Subcutaneous abdominal adipose tissue (tissue), 5 donors: Measurements from ENCODE around the gene RIN1.

Experiments used
- H3K27ac ChIP-seq: one replicate; pipeline ENCODE4 v1.7.0; 2013; ENCODE audit warnings: low read depth, mild to moderate bottlenecking, inconsistent platforms, low read length, moderate library complexity
- H3K27me3 ChIP-seq, 5 donors: one replicate each; pipeline ENCODE4 v1.7.0; 2013; ENCODE audit warnings: low read length in 5 of 5, inconsistent platforms in 1 of 5; ENCODE audit not compliant: control insufficient read depth in 5 of 5, insufficient read depth in 4 of 5
- H3K36me3 ChIP-seq, 5 donors: one replicate each; pipeline ENCODE4 v1.7.0; 2013; ENCODE audit warnings: low read length in 5 of 5; ENCODE audit not compliant: control insufficient read depth in 5 of 5, insufficient read depth in 5 of 5
- H3K4me1 ChIP-seq, 5 donors: one replicate each; pipeline ENCODE4 v1.7.0; 2013; ENCODE audit warnings: low read length in 5 of 5, mild to moderate bottlenecking in 3 of 5, moderate library complexity in 1 of 5; ENCODE audit not compliant: control insufficient read depth in 5 of 5, insufficient read depth in 5 of 5
- H3K4me3 ChIP-seq, 5 donors: one replicate each; pipeline ENCODE4 v1.7.0; 2013; ENCODE audit warnings: low read length in 5 of 5, low read depth in 1 of 5
- H3K9ac ChIP-seq, 5 donors: one replicate each; pipeline ENCODE4 v1.7.0; 2013; ENCODE audit warnings: low read length in 5 of 5, mild to moderate bottlenecking in 4 of 5, moderate library complexity in 3 of 5
- H3K9me3 ChIP-seq, 5 donors: one replicate each; pipeline ENCODE4 v1.7.0; 2013; ENCODE audit warnings: low read length in 5 of 5; ENCODE audit not compliant: control insufficient read depth in 5 of 5
- donor health status: healthy.
- donor health status: healthy.
- donor health status: healthy.
- donor health status: healthy.
- donor health status: healthy.

Gene RIN1

GRCh38 chr11:66367561-66368312 is 31.5 kb upstream of the RIN1 start:
- no peak overlapping the region for H3K27ac ChIP-seq
- H3K4me3 ChIP-seq = no peak overlapping the region
- H3K9me3 ChIP-seq = no peaks in the 10 kb centered on the region
- peaks cover 0 to 2% (median 0%) of the 10 kb centered on the region in 5 donors for H3K36me3 ChIP-seq
- H3K27me3 ChIP-seq = peaks cover 0 to 2% (median 0%) of the 10 kb centered on the region in 5 donors
- H3K9ac ChIP-seq = no peak overlapping the region
- H3K4me1 ChIP-seq = peaks cover 4 to 40% (median 35%) of the 10 kb centered on the region in 5 donors

- Histone ChIP-seq H3K27me3 (no peaks in the 10 kb centered on the region), H3K36me3 (peaks cover 0 to 5% (median 0%) of the 10 kb centered on the region in 5 donors), H3K9ac (no peak overlapping the region), H3K4me1 (peaks cover 4 to 32% (median 29%) of the 10 kb centered on the region in 5 donors), H3K9me3 (no peaks in the 10 kb centered on the region), H3K4me3 (no peak overlapping the region), H3K27ac (no peak overlapping the region)
These were observed 30.7 kb upstream of the RIN1 start for GRCh38 chr11:66366844-66367477.

GRCh38 chr11:66365711-66366619 is 29.7 kb upstream of the RIN1 start:
- no peak overlapping the region for H3K4me3 ChIP-seq
- peaks cover 0 to 5% (median 0%) of the 10 kb centered on the region in 5 donors for H3K36me3 ChIP-seq
- H3K27ac ChIP-seq = no peak overlapping the region
- H3K9ac ChIP-seq = no peak overlapping the region
- no peaks in the 10 kb centered on the region for H3K27me3 ChIP-seq
- H3K4me1 ChIP-seq = peaks cover 4 to 23% (median 19%) of the 10 kb centered on the region in 5 donors
- no peaks in the 10 kb centered on the region for H3K9me3 ChIP-seq

- Histone ChIP-seq H3K4me1 (peaks cover 4 to 19% (median 13%) of the 10 kb centered on the region in 5 donors), H3K27ac (no peak overlapping the region), H3K9me3 (no peaks in the 10 kb centered on the region), H3K36me3 (peaks cover 0 to 5% (median 0%) of the 10 kb centered on the region in 5 donors), H3K4me3 (no peak overlapping the region), H3K9ac (no peak overlapping the region), H3K27me3 (no peaks in the 10 kb centered on the region)
These were observed 28.9 kb upstream of the RIN1 start for GRCh38 chr11:66365166-66365565.

- Histone ChIP-seq H3K27me3 (no peaks in the 10 kb centered on the region), H3K4me1 (peaks cover 0 to 13% (median 4%) of the 10 kb centered on the region in 5 donors), H3K4me3 (no peak overlapping the region), H3K27ac (no peak overlapping the region), H3K9me3 (no peaks in the 10 kb centered on the region), H3K9ac (no peak overlapping the region), H3K36me3 (peaks cover 0 to 5% (median 0%) of the 10 kb centered on the region in 5 donors)
These were observed 27.7 kb upstream of the RIN1 start for GRCh38 chr11:66363805-66364535.

GRCh38 chr11:66363187-66363601 is 27.0 kb upstream of the RIN1 start:
- H3K27me3 ChIP-seq = no peaks in the 10 kb centered on the region
- H3K4me3 ChIP-seq = no peak overlapping the region
- peaks cover 0 to 13% (median 0%) of the 10 kb centered on the region in 5 donors for H3K4me1 ChIP-seq
- no peak overlapping the region for H3K27ac ChIP-seq
- H3K9me3 ChIP-seq = no peaks in the 10 kb centered on the region
- peaks cover 0 to 5% (median 0%) of the 10 kb centered on the region in 5 donors for H3K36me3 ChIP-seq
- H3K9ac ChIP-seq = peak overlapping the region in 1 of 5 donors; percentile 2

DNA sequence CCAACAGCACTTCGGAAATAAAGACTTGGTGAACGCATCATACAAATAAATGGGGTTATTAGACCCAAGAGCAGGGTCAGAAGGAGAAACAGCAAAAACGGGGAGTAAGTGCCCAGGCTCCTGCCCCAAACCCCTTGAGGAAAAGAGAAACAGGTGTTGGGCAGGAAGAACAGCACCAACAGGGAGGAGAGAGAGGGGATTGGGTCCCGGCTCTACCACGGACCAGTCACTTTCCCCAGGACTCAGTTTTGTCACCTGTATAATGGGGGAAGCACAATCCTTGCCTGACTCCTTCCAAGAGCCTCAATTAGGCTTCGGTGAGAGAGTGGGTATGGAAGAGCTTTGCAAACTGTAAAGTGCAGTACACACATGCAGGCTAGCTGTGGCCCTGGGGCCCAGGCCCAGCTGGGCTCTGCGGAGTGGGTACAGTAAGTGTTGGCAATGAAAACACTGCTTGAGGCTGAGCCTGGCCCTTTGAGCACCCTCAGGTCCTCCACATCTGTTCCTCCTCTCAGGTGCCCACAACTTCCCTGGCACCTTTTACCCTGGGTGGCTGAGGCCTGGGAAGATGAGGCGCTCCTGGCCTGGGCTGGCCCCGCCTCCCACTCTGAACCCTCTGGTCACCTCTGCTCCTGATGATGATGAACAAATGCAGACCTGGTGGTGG is 26.4 kb upstream of the RIN1 start:
- no peaks in the 10 kb centered on the region for H3K9me3 ChIP-seq

DNA sequence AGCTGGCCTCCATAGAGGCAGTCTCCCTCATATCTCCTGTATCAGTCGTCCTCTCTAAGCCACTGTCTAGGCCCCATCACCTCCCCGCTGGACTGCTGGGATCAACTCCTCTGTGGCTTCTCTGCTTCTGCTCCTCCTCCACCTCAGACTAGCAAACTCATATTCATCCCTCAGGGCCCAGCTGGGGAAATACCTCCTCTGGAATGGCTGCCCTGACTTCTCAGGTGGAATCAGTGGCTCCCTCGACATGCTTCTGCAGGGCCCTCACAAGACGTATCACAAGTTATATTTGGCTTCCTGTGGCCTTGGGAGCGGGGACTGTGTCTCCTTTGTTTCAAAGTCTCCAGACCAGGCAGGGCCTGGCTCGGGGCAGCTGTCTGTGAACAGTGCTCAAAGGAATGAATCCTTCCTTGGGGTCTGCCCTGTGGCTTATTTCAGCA is 25.3 kb upstream of the RIN1 start:
- Histone ChIP-seq H3K4me3 (no peak overlapping the region), H3K36me3 (peaks cover 0 to 5% (median 0%) of the 10 kb centered on the region in 5 donors), H3K27ac (no peak overlapping the region), H3K27me3 (no peaks in the 10 kb centered on the region), H3K9me3 (no peaks in the 10 kb centered on the region), H3K4me1 (peaks cover 0 to 13% (median 0%) of the 10 kb centered on the region in 5 donors), H3K9ac (no peak overlapping the region)

More for the DNA sequence above, 26.4 kb upstream of the RIN1 start:
- H3K4me1 ChIP-seq = peaks cover 0 to 13% (median 0%) of the 10 kb centered on the region in 5 donors
- peaks cover 0 to 5% (median 0%) of the 10 kb centered on the region in 5 donors for H3K36me3 ChIP-seq
- no peak overlapping the region for H3K27ac ChIP-seq
- H3K27me3 ChIP-seq = no peaks in the 10 kb centered on the region
- no peak overlapping the region for H3K4me3 ChIP-seq
- H3K9ac ChIP-seq = peak overlapping the region in 1 of 5 donors; percentile 2
